ENCODE measurements around the gene C14orf180.

- TF ChIP-seq CTCF (IDR thresholded peaks at IDR 0.05) (no peak), ELF4 (CRISPR knock-in tag; IDR thresholded peaks at IDR 0.05; ENCODE audit: low read depth) (no peak), FOXP1 (CRISPR knock-in tag; IDR thresholded peaks at IDR 0.05; ENCODE audit: borderline replicate concordance) (no peak), NFYB (CRISPR knock-in tag; conservative IDR thresholded peaks at IDR 0.05; ENCODE audit: low read depth) (no peak), ESRRA (CRISPR knock-in tag; IDR thresholded peaks at IDR 0.05; ENCODE audit: borderline replicate concordance) (no peak)
- TF ChIP-seq, protein P1, sequence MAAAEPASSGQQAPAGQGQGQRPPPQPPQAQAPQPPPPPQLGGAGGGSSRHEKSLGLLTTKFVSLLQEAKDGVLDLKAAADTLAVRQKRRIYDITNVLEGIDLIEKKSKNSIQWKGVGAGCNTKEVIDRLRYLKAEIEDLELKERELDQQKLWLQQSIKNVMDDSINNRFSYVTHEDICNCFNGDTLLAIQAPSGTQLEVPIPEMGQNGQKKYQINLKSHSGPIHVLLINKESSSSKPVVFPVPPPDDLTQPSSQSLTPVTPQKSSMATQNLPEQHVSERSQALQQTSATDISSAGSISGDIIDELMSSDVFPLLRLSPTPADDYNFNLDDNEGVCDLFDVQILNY (CRISPR knock-in tag; IDR thresholded peaks at IDR 0.05) = no peak
- TF ChIP-seq, protein P2, sequence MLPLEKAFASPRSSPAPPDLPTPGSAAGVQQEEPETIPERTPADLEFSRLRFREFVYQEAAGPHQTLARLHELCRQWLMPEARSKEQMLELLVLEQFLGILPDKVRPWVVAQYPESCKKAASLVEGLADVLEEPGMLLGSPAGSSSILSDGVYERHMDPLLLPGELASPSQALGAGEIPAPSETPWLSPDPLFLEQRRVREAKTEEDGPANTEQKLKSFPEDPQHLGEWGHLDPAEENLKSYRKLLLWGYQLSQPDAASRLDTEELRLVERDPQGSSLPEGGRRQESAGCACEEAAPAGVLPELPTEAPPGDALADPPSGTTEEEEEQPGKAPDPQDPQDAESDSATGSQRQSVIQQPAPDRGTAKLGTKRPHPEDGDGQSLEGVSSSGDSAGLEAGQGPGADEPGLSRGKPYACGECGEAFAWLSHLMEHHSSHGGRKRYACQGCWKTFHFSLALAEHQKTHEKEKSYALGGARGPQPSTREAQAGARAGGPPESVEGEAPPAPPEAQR (CRISPR knock-in tag; IDR thresholded peaks at IDR 0.05) = no peak
- TF ChIP-seq, protein P3, sequence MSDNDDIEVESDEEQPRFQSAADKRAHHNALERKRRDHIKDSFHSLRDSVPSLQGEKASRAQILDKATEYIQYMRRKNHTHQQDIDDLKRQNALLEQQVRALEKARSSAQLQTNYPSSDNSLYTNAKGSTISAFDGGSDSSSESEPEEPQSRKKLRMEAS (CRISPR knock-in tag; IDR thresholded peaks at IDR 0.05) = no peak
Observed at GRCh38 chr14:104632781-104633180, 53.2 kb downstream of the C14orf180 start.
